Measurements from ENCODE around the gene ACSL5.
"Not testable (repeated sequence)": the region's sequence is repeated elsewhere in the genome, so short reads cannot be mapped to it uniquely, and the experiment has no call there.

Gene ACSL5

DNA sequence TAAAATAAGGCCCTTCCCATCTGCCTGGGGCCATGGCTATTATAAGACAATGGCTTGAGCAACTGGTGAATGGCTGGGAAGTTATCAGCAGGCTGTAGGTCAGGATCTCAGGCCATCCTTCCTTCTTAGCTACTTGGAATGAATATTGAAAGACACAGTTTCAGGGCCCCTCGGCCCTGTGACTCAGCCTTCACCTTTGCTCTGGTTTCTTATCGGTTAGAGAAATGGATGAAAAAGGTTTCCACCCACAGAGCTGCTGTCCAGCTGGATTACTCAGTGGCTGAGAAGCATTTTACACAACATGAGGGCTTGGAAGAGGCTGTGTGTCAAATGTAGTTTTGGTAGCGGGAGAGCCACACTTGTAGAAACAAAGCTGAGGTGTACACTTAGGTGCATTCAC is 9.4 kb downstream of the ACSL5 start:
- DNase-seq, result no peak
- TF ChIP-seq, protein P1, sequence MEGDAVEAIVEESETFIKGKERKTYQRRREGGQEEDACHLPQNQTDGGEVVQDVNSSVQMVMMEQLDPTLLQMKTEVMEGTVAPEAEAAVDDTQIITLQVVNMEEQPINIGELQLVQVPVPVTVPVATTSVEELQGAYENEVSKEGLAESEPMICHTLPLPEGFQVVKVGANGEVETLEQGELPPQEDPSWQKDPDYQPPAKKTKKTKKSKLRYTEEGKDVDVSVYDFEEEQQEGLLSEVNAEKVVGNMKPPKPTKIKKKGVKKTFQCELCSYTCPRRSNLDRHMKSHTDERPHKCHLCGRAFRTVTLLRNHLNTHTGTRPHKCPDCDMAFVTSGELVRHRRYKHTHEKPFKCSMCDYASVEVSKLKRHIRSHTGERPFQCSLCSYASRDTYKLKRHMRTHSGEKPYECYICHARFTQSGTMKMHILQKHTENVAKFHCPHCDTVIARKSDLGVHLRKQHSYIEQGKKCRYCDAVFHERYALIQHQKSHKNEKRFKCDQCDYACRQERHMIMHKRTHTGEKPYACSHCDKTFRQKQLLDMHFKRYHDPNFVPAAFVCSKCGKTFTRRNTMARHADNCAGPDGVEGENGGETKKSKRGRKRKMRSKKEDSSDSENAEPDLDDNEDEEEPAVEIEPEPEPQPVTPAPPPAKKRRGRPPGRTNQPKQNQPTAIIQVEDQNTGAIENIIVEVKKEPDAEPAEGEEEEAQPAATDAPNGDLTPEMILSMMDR (IDR thresholded peaks at IDR 0.05; ENCODE audit: low read depth, low read length), result no peak
- Histone ChIP-seq H3K9me3 (no peaks in the 10 kb centered on the region), H3K4me1 (no peaks in the 10 kb centered on the region), H3K4me3 (ENCODE audit: low read depth, low read length) (no peak overlapping the region), H3K27me3 (peaks cover 2% of the 10 kb centered on the region; the same call in 1 of the 2 replicates), H3K36me3 (no peaks in the 10 kb centered on the region)

DNA sequence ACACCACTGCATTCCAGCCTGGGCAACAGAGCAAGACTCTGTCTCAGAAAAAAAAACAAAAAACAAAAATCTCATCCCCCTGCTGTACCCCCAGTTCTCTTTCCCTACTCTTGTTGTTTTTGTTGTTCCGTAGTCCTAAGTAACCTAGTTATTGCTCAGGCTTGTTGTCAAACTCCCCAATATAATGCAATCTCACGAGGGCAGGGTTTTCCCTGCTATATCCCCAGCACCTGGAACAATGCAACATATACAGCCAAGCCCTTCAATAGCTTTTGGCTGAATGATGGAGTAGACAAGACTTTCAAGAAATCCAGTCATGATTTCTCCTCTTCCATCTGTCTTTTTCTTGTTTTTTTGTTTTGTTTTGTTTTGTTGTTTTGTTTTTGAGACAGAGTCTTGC is 10.2 kb downstream of the ACSL5 start:
- no peak for DNase-seq
- Histone ChIP-seq H3K36me3 (no peaks in the 10 kb centered on the region), H3K9me3 (no peaks in the 10 kb centered on the region), H3K4me1 (no peaks in the 10 kb centered on the region), H3K4me3 (ENCODE audit: low read depth, low read length) (no peak overlapping the region), H3K27me3 (peaks cover 2% of the 10 kb centered on the region; the same call in 1 of the 2 replicates)
- TF ChIP-seq, protein P1 (IDR thresholded peaks at IDR 0.05; ENCODE audit: low read depth, low read length), result no peak

DNA sequence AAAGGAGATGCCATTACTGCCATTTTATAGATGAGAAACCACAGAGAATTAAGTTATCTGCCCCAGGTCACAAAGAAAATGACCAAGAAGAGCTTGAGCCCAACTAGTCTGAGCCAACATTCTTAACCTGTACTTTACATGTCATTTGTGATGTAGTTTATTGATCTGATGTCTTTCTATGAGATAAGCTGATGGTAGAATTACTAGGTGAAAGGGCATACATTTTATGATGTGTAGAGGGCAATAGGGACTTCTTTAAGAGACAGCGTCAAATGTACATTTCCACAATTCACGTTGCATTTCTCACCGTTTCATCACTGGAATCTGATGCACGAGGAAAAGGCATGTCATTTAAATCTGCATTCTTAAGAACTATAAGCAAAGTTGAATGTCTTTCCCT is 11.3 kb downstream of the ACSL5 start:
- no peaks in the 10 kb centered on the region for H3K9me3 ChIP-seq
- DNase-seq, result no peak
- H3K27me3 ChIP-seq, result peaks cover 2% of the 10 kb centered on the region; the same call in 1 of the 2 replicates
- H3K36me3 ChIP-seq, result no peaks in the 10 kb centered on the region
- TF ChIP-seq, protein P1 (IDR thresholded peaks at IDR 0.05; ENCODE audit: low read depth, low read length), result no peak
- no peak overlapping the region for H3K4me3 ChIP-seq (ENCODE audit: low read depth, low read length)
- H3K4me1 ChIP-seq, result no peaks in the 10 kb centered on the region

DNA sequence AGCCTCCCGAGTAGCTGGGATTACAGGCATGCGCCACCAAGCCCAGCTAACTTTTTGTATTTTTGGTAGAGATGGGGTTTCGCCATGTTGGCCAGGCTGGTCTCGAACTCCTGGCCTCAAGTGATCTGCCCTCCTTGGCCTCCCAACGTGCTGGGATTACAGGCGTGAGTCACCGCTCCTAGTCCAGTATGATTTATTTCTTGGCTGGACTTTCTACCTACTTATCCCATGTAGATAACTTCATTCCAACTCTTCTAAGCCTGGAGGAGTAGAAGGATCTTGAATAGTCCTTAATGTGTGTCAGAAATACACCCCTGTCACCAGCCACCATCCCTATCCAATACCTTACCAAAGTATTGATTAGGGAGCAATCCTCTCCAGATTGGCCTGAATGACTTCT is 14.1 kb downstream of the ACSL5 start:
- DNase-seq; H3K9me3 ChIP-seq; H3K27me3 ChIP-seq; H3K4me3 ChIP-seq (ENCODE audit: low read depth, low read length); H3K4me1 ChIP-seq; H3K36me3 ChIP-seq: not testable (repeated sequence)

DNA sequence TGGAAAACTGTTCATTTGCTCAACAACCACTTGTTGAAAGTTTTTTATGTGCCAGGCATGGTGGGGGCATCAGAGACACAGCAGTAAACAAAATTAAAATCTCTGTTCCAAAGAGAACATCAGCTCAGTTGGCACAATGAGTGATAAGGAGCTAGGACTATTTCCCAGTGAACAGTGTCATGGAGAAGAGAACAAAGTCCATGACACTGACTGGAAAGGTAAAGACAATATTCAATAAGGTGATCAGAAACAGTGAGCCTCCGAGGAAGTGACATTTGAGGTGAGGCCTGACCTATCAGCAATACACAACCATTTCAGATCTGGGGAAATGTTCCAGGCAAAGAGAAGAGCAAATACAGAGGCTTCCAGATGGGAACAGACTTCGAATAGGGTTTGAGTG is 14.6 kb downstream of the ACSL5 start:
- Histone ChIP-seq H3K36me3 (no peaks in the 10 kb centered on the region), H3K27me3 (peaks cover 5% of the 10 kb centered on the region), H3K4me3 (ENCODE audit: low read depth, low read length) (no peak overlapping the region), H3K9me3 (no peaks in the 10 kb centered on the region), H3K4me1 (no peaks in the 10 kb centered on the region)
- TF ChIP-seq, protein P1 (IDR thresholded peaks at IDR 0.05; ENCODE audit: low read depth, low read length), result no peak
- no peak for DNase-seq

DNA sequence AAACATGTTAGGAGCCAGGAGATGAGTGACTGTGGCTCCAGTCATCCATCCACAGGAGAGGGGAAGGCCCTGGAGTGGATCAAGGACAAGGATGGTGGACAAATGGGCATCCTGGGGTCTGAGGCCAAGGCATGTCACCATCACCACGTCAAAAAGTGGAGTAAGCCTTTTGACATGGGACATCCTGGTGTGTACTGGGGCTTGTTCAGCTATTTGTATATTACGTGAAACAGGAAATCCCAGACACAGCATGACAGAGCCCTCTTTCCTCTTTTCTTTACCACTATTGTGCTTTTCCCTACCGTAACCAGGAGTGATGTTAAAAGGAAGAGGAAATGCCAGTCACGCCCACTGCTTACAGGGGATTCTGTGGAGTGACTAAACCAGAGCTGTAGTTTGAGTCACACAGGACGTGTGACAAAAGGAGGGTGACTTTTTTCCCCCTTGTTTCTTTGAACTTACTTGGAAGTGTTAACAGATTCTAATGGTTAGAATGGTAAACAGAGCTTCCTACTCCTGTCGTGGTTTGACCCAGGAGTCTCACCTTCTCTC is 15.4 kb downstream of the ACSL5 start:
- peaks cover 13% of the 10 kb centered on the region for H3K27me3 ChIP-seq
- no peak overlapping the region for H3K4me3 ChIP-seq (ENCODE audit: low read depth, low read length)
- H3K36me3 ChIP-seq, result no peaks in the 10 kb centered on the region
- TF ChIP-seq, protein P1 (IDR thresholded peaks at IDR 0.05; ENCODE audit: low read depth, low read length), result no peak
- no peaks in the 10 kb centered on the region for H3K9me3 ChIP-seq
- no peaks in the 10 kb centered on the region for H3K4me1 ChIP-seq
- DNase-seq, result no peak

All from BE2C (cell line).